Measurements from ENCODE around the gene ATXN1. TPM values are rescaled to one million over a fixed set of nuclear protein-coding genes. Genes with fewer than 3 reads are reported as not detected.

The ATXN1 gene
- total and polyA plus RNA-seq, 2 of the 8 experiments (the other 6 are each of a cell fraction or from before 2014, with no cell fraction given), result 1.6 to 4.0 TPM

DNA sequence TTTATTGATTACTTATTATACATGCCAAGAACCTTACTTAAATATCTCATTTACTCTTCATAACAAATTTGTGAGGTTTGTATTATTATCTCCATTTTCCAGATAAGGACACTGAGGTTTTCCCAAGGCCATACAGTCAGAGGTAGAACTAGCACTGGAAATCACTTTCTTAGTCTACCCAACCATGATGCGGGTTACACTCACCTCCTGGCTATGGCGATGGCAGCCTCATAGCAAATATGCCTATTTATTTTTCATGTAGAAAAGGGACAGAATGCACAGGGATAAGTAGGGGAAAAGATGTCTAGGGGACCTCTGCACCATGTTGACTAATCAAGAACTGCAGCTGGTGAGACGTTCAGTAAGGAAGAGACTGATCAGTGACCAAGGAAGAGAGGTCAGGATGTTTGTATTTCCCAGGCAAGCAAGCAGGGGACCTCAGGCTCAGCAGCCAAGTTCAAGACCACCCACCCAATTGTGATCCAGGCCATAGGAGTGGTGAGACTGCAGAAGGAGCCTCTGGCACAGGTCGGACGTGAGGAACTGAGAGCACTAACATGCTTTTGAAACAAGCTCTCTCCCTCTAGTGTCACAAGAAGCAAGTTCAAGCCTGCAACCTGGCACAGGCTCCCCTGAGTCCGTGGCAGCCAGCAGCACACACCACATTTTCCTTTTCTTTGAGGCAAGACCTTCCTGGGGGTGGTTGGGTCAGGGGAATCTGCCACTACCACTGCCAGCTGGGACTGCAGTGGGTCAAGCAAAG is 425.0 kb downstream of the ATXN1 start:
- FAIRE-seq, result no peak
- Histone ChIP-seq H3K27ac (ENCODE audit: low read depth, low read length) (no peak overlapping the region), H3K4me1 (replicated peaks in 1 of 4; ENCODE audit: control insufficient read depth in 3 of 4, insufficient read depth in 4 of 4, low read length in 3 of 4) (peaks cover 0 to 5% (median 4%) of the 10 kb centered on the region in 4 experiments; a peak in 3 of 7 replicates), H3K14ac (ENCODE audit: insufficient read length) (no peak overlapping the region), H2AFZ (ENCODE audit: low read length) (no peak overlapping the region), H3K9me3 (ENCODE audit: insufficient read depth in 2 of 2, low read depth in 1 of 2, low read length in 1 of 2) (no peaks in the 10 kb centered on the region), H3K23ac (ENCODE audit: insufficient read length) (no peak overlapping the region), H3K4ac (replicated peaks; ENCODE audit: insufficient read length, low read depth, low read length) (no peak overlapping the region), H3K79me1 (ENCODE audit: low read depth, low read length) (no peaks in the 10 kb centered on the region), H4K91ac (replicated peaks; ENCODE audit: insufficient read length, low read length) (no peak overlapping the region), H4K20me1 (replicated peaks in 1 of 2; ENCODE audit: control insufficient read depth in 1 of 2, insufficient read depth in 2 of 2, low read length in 2 of 2) (no peaks in the 10 kb centered on the region), H2BK20ac (ENCODE audit: low read length) (no peak overlapping the region), H3K9ac (replicated peaks in 1 of 4; ENCODE audit: extremely low read depth in 1 of 4, low read depth in 3 of 4, low read length in 3 of 4) (no peak overlapping the region), H2AK5ac (ENCODE audit: low read depth, low read length) (no peak overlapping the region), H3K79me2 (ENCODE audit: control insufficient read depth in 1 of 2, insufficient read depth in 2 of 2, low read length in 2 of 2) (no peaks in the 10 kb centered on the region), H3K4me2 (ENCODE audit: insufficient read depth in 1 of 2, low read depth in 2 of 2, low read length in 2 of 2) (no peak overlapping the region), H2BK12ac (ENCODE audit: low read depth, low read length) (no peak overlapping the region), H4K5ac (ENCODE audit: insufficient read length, low read depth, low read length) (no peak overlapping the region), H3K23me2 (ENCODE audit: low read depth, low read length) (no peaks in the 10 kb centered on the region), H3K36me3 (ENCODE audit: control insufficient read depth in 2 of 4, insufficient read depth in 4 of 4, low read length in 3 of 4) (no peaks in the 10 kb centered on the region), H3K4me3 (ENCODE audit: extremely low read depth in 1 of 4, insufficient read depth in 2 of 4, low read depth in 3 of 4, low read length in 4 of 4) (no peak overlapping the region), H3K27me3 (replicated peaks in 1 of 4; ENCODE audit: control insufficient read depth in 3 of 4, extremely low read depth in 1 of 4, insufficient read depth in 3 of 4, low read length in 3 of 4) (no peaks in the 10 kb centered on the region), H2BK15ac (ENCODE audit: low read length) (no peak overlapping the region), H2BK120ac (replicated peaks; ENCODE audit: low read depth, low read length) (no peak overlapping the region), H3K18ac (ENCODE audit: extremely low read depth, low read length) (no peak overlapping the region), H2BK5ac (ENCODE audit: low read depth, low read length) (no peak overlapping the region), H3K56ac (replicated peaks; ENCODE audit: insufficient read length, low read depth, low read length) (no peak overlapping the region), H4K8ac (ENCODE audit: extremely low read depth, insufficient read depth, low read length) (no peak overlapping the region)
- WGBS, 2 experiments (ENCODE audit: extremely low coverage in 1 of 2, insufficient coverage in 1 of 2, insufficient read length in 1 of 2, insufficient replicate concordance in 2 of 2, low coverage in 1 of 2, low lambda C conversion rate in 2 of 2, missing lambda C conversion rate in 1 of 2), result 90% methylated on average over 5 of the region's 6 CpGs; no CpG with 5 or more reads in 1 of the 2 experiments
- TF ChIP-seq, protein P1, sequence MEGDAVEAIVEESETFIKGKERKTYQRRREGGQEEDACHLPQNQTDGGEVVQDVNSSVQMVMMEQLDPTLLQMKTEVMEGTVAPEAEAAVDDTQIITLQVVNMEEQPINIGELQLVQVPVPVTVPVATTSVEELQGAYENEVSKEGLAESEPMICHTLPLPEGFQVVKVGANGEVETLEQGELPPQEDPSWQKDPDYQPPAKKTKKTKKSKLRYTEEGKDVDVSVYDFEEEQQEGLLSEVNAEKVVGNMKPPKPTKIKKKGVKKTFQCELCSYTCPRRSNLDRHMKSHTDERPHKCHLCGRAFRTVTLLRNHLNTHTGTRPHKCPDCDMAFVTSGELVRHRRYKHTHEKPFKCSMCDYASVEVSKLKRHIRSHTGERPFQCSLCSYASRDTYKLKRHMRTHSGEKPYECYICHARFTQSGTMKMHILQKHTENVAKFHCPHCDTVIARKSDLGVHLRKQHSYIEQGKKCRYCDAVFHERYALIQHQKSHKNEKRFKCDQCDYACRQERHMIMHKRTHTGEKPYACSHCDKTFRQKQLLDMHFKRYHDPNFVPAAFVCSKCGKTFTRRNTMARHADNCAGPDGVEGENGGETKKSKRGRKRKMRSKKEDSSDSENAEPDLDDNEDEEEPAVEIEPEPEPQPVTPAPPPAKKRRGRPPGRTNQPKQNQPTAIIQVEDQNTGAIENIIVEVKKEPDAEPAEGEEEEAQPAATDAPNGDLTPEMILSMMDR (IDR thresholded peaks at IDR 0.05; ENCODE audit: control extremely low read depth in 1 of 3, insufficient read depth in 1 of 3, low read depth in 1 of 3, low read length in 3 of 3), result peak in 2 of 3 experiments; percentile 7 to 28; a peak in 1 of 4 replicates
- TF ChIP-seq RNF2 (IDR thresholded peaks at IDR 0.05; ENCODE audit: borderline replicate concordance, low read depth, low read length, missing control alignments, poor library complexity, severe bottlenecking), result no peak
- TF ChIP-seq RAD21 (IDR thresholded peaks at IDR 0.05 in 1 of 2, conservative IDR thresholded peaks at IDR 0.05 in 1 of 2; ENCODE audit: low read depth in 2 of 2, low read length in 2 of 2), result 0 out of 4 replicates have a peak, but pooled peaks of 1 of the 2 experiments have one; percentile 3
- CTCF ChIA-PET (ENCODE audit: partially characterized antibody), result interaction anchor here (0.6 to 9.7 kb wide), 11 partner anchors 13 to 176 kb away, joined by 3 to 92 read pairs (median 4); no protein-coding TSS in a partner anchor
- no peak for DNase-seq (ENCODE audit: low read depth in 1 of 2, low spot score in 2 of 2)
- POLR2A ChIA-PET (ENCODE audit: partially characterized antibody), result interaction anchor here (1.2 kb wide), 1 partner anchor 19 kb away, joined by 3 read pairs; no protein-coding TSS in a partner anchor
